Loucy (cell line): ENCODE data around the gene TRIO.

ENCODE experiments used
- H2AFZ ChIP-seq: fragments of 200-600 bp; sonication (generic); 2 replicates; pipeline ENCODE4 v1.6.0; 2016; ENCODE audit warnings: antibody characterized with exemption, mild to moderate bottlenecking, low read length, moderate library complexity
- H3F3A ChIP-seq: fragments of 200-600 bp; 2 replicates; pipeline ENCODE4 v1.6.0; 2016; ENCODE audit warnings: antibody characterized with exemption, low read depth, mild to moderate bottlenecking
- H3K27me3 ChIP-seq: fragments of 200-600 bp; sonication (generic); 2 replicates; pipeline ENCODE4 v1.6.1; 2014; ENCODE audit warnings: low read length, mild to moderate bottlenecking; ENCODE audit not compliant: insufficient read depth, poor library complexity, severe bottlenecking
- H3K36me3 ChIP-seq: fragments of 200-600 bp; sonication (generic); 2 replicates; pipeline ENCODE4 v1.6.1; 2016; ENCODE audit warnings: low read length; ENCODE audit not compliant: insufficient read depth
- H3K4me1 ChIP-seq: fragments of 200-600 bp; sonication (generic); 2 replicates; pipeline ENCODE4 v1.5.1; 2014; ENCODE audit warnings: low read length, mild to moderate bottlenecking; ENCODE audit not compliant: insufficient read depth, poor library complexity, severe bottlenecking
- H3K4me2 ChIP-seq: fragments of 200-600 bp; sonication (generic); 2 replicates; pipeline ENCODE4 v1.6.0; 2014; ENCODE audit warnings: antibody characterized with exemption, low read length, low read depth, mild to moderate bottlenecking; ENCODE audit not compliant: poor library complexity, severe bottlenecking
- H3K4me3 ChIP-seq: fragments of 200-600 bp; sonication (generic); 2 replicates; pipeline ENCODE4 v1.5.1; 2014; ENCODE audit warnings: low read length, mild to moderate bottlenecking, mixed read lengths; ENCODE audit not compliant: poor library complexity, severe bottlenecking
- H3K79me2 ChIP-seq: fragments of 200-600 bp; sonication (generic); 2 replicates; pipeline ENCODE4 v1.6.1; 2014; ENCODE audit warnings: low read length; ENCODE audit not compliant: insufficient read depth
- H3K9ac ChIP-seq: fragments of 200-600 bp; sonication (generic); 2 replicates; pipeline ENCODE4 v1.6.0; 2014; ENCODE audit warnings: mild to moderate bottlenecking, low read depth, low read length, moderate library complexity; ENCODE audit not compliant: poor library complexity, severe bottlenecking
- H3K9me2 ChIP-seq: fragments of 200-600 bp; sonication (generic); replicated peaks from 2 replicates; pipeline ENCODE4 v1.6.1; 2016; ENCODE audit warnings: low read depth, low read length, mixed read lengths
- H3K9me3 ChIP-seq: fragments of 200-600 bp; sonication (generic); 2 replicates; pipeline ENCODE4 v1.6.1; 2014; ENCODE audit warnings: mild to moderate bottlenecking, antibody characterized with exemption, low read length, low read depth; ENCODE audit not compliant: insufficient read depth
- H4K20me1 ChIP-seq: fragments of 200-600 bp; sonication (generic); 2 replicates; pipeline ENCODE4 v1.6.0; 2014; ENCODE audit warnings: antibody characterized with exemption, low read length, mild to moderate bottlenecking; ENCODE audit not compliant: insufficient read depth, poor library complexity, severe bottlenecking
- CTCF ChIP-seq: fragments of 200-600 bp; sonication (generic); conservative IDR thresholded peaks from 2 replicates; pipeline ENCODE4 v1.5.1; 2014; ENCODE audit warnings: mild to moderate bottlenecking, antibody characterized with exemption, low read length
- EZH2phosphoT487 ChIP-seq: fragments of 200-600 bp; IDR thresholded peaks from 2 replicates; pipeline ENCODE4 v1.6.1; 2018; ENCODE audit warnings: antibody characterized with exemption, mild to moderate bottlenecking, moderate library complexity, borderline replicate concordance

Gene TRIO

GRCh38 chr5:14173377-14174229, 30.5 kb downstream of the TRIO start:
- TF ChIP-seq EZH2phosphoT487 (no peak), CTCF (no peak)
- H3K9me2 ChIP-seq, result no peaks in the 10 kb centered on the region
- H3K79me2 ChIP-seq, result peaks cover 97% of the 10 kb centered on the region
- H3K4me1 ChIP-seq, result peaks cover 50% of the 10 kb centered on the region
- H3K9me3 ChIP-seq, result no peaks in the 10 kb centered on the region
- H3K36me3 ChIP-seq, result no peaks in the 10 kb centered on the region
- H3K9ac ChIP-seq, result peak overlapping the region; percentile 51
- peak overlapping the region; percentile 67 for H3K4me2 ChIP-seq
- no peaks in the 10 kb centered on the region for H3F3A ChIP-seq
- H3K4me3 ChIP-seq, result peak overlapping the region; percentile 53
- H2AFZ ChIP-seq, result no peak overlapping the region
- peaks cover 35% of the 10 kb centered on the region for H4K20me1 ChIP-seq
- H3K27me3 ChIP-seq, result no peaks in the 10 kb centered on the region

- Histone ChIP-seq H3K36me3 (no peaks in the 10 kb centered on the region), H4K20me1 (peaks cover 30% of the 10 kb centered on the region), H3K79me2 (peaks cover 97% of the 10 kb centered on the region)
These were observed 31.1 kb downstream of the TRIO start for GRCh38 chr5:14174230-14174636.

GRCh38 chr5:14175381-14175780, 32.2 kb downstream of the TRIO start:
- H3F3A ChIP-seq, result no peaks in the 10 kb centered on the region
- H3K4me3 ChIP-seq, result no peak overlapping the region
- TF ChIP-seq EZH2phosphoT487 (no peak), CTCF (no peak)
- H3K27me3 ChIP-seq, result no peaks in the 10 kb centered on the region
- H4K20me1 ChIP-seq, result peaks cover 36% of the 10 kb centered on the region
- no peak overlapping the region for H3K4me2 ChIP-seq
- H3K9ac ChIP-seq, result no peak overlapping the region
- peaks cover 44% of the 10 kb centered on the region for H3K4me1 ChIP-seq
- H2AFZ ChIP-seq, result no peak overlapping the region
- no peaks in the 10 kb centered on the region for H3K9me2 ChIP-seq
- no peaks in the 10 kb centered on the region for H3K36me3 ChIP-seq
- H3K79me2 ChIP-seq, result peaks cover 97% of the 10 kb centered on the region
- no peaks in the 10 kb centered on the region for H3K9me3 ChIP-seq

More at GRCh38 chr5:14174230-14174636, 31.1 kb downstream of the TRIO start:
- Histone ChIP-seq H3K9me2 (no peaks in the 10 kb centered on the region), H3F3A (no peaks in the 10 kb centered on the region), H3K4me3 (peak overlapping the region; percentile 53), H3K9ac (peak overlapping the region; percentile 51), H3K4me1 (peaks cover 47% of the 10 kb centered on the region), H3K4me2 (peak overlapping the region; percentile 67), H2AFZ (no peak overlapping the region), H3K27me3 (no peaks in the 10 kb centered on the region), H3K9me3 (no peaks in the 10 kb centered on the region)
- TF ChIP-seq CTCF, result no peak
- no peak for TF ChIP-seq EZH2phosphoT487
